Choroid plexus epithelial cell (primary cell): ENCODE results near the gene COL4A2.
A peak's percentile ranks its signal among the peaks of the same experiment; 100 is the strongest.

Experiments
- DNase-seq: peaks from one replicate; pipeline ENCODE4 v3.0.0-alpha.2; 2010; ENCODE audit warnings: low read depth
- H3K4me3 ChIP-seq: 2 replicates; pipeline ENCODE4 v1.5.1; 2011; ENCODE audit warnings: low read depth, mild to moderate bottlenecking, control low read depth, low read length, moderate library complexity
- CTCF ChIP-seq: conservative IDR thresholded peaks from 2 replicates; pipeline ENCODE4 v1.5.1; 2011; ENCODE audit warnings: low read depth, mild to moderate bottlenecking, control low read depth, inconsistent platforms, low read length, moderate library complexity

COL4A2 gene

GRCh38 chr13:110329258-110329657 is 22.2 kb downstream of the COL4A2 start:
- DNase-seq, result no peak
- TF ChIP-seq CTCF, result no peak
- H3K4me3 ChIP-seq, result no peak overlapping the region

- peak; percentile 79 for DNase-seq
- H3K4me3 ChIP-seq, result no peak overlapping the region
- no peak for TF ChIP-seq CTCF
Measured at GRCh38 chr13:110329798-110330461, 22.8 kb downstream of the COL4A2 start.

- H3K4me3 ChIP-seq, result peak overlapping the region; percentile 5
- peak; percentile 69 for DNase-seq
- no peak for TF ChIP-seq CTCF
Measured at GRCh38 chr13:110330491-110331011, 23.5 kb downstream of the COL4A2 start.

- DNase-seq, result peak; percentile 92
- TF ChIP-seq CTCF, result no peak
- H3K4me3 ChIP-seq, result no peak overlapping the region
Measured at GRCh38 chr13:110331362-110331761, 24.3 kb downstream of the COL4A2 start.

- no peak for TF ChIP-seq CTCF
- no peak overlapping the region for H3K4me3 ChIP-seq
- peak; percentile 78 for DNase-seq
Measured at GRCh38 chr13:110332750-110333149, 25.7 kb downstream of the COL4A2 start.

GRCh38 chr13:110333837-110334236 is 26.8 kb downstream of the COL4A2 start:
- H3K4me3 ChIP-seq, result no peak overlapping the region
- TF ChIP-seq CTCF, result no peak
- no peak for DNase-seq

- H3K4me3 ChIP-seq, result no peak overlapping the region
- TF ChIP-seq CTCF, result no peak
- DNase-seq, result peak; percentile 64
Measured at GRCh38 chr13:110334256-110334655, 27.2 kb downstream of the COL4A2 start.
